ENCODE data around the gene DAPK2. TPM values are rescaled to one million over a fixed set of nuclear protein-coding genes. Genes with fewer than 3 reads are reported as not detected.

Gene DAPK2
- total and polyA plus RNA-seq, 2 of the 13 experiments (the other 11 are each of a cell fraction or from before 2014, with no cell fraction given), result 0.33 to 0.63 TPM

GRCh38 chr15:64050281-64051092, 4.2 kb upstream of the DAPK2 start (continued):
- no peak for TF ChIP-seq TGIF2 (CRISPR knock-in tag; IDR thresholded peaks at IDR 0.05)
- TF ChIP-seq ZNF841 (CRISPR knock-in tag; IDR thresholded peaks at IDR 0.05; ENCODE audit: borderline replicate concordance), result no peak
- no peak for TF ChIP-seq ZNF589 (CRISPR knock-in tag; conservative IDR thresholded peaks at IDR 0.05)
- no peak for TF ChIP-seq HOXA5 (CRISPR knock-in tag; IDR thresholded peaks at IDR 0.05)
- TF ChIP-seq, protein P1, sequence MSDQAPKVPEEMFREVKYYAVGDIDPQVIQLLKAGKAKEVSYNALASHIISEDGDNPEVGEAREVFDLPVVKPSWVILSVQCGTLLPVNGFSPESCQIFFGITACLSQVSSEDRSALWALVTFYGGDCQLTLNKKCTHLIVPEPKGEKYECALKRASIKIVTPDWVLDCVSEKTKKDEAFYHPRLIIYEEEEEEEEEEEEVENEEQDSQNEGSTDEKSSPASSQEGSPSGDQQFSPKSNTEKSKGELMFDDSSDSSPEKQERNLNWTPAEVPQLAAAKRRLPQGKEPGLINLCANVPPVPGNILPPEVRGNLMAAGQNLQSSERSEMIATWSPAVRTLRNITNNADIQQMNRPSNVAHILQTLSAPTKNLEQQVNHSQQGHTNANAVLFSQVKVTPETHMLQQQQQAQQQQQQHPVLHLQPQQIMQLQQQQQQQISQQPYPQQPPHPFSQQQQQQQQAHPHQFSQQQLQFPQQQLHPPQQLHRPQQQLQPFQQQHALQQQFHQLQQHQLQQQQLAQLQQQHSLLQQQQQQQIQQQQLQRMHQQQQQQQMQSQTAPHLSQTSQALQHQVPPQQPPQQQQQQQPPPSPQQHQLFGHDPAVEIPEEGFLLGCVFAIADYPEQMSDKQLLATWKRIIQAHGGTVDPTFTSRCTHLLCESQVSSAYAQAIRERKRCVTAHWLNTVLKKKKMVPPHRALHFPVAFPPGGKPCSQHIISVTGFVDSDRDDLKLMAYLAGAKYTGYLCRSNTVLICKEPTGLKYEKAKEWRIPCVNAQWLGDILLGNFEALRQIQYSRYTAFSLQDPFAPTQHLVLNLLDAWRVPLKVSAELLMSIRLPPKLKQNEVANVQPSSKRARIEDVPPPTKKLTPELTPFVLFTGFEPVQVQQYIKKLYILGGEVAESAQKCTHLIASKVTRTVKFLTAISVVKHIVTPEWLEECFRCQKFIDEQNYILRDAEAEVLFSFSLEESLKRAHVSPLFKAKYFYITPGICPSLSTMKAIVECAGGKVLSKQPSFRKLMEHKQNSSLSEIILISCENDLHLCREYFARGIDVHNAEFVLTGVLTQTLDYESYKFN (CRISPR knock-in tag; conservative IDR thresholded peaks at IDR 0.05), result peak; percentile 50; the same call in 1 of the 2 replicates
- TF ChIP-seq ZNF710 (CRISPR knock-in tag; IDR thresholded peaks at IDR 0.05; ENCODE audit: borderline replicate concordance), result 0 out of 2 replicates have a peak, but pooled peaks have one; percentile 26

Data from HepG2 (cell line).